Measurements from ENCODE around the gene RNF13.
"Not testable (repeated sequence)": the region's sequence is repeated elsewhere in the genome, so short reads cannot be mapped to it uniquely, and the experiment has no call there.

RNF13 gene

DNA sequence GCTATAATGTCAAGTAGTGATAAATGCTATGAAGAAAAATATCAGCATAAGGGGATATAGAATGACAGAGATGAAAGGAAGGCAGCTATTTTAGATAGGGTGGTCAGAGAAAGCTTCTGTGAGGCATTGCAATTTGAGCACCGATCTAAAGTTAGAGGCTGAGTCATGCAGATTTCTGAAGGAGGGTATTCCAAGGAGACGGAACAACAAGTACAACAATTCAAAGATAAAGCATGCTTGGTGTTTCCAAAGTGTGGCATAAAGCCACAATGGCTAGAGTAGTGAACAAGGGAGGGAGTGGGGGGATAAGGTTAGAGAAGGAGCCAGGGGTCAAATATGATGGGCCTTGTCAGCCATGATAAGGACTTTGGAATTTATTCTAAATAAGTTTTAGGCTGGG is 85.8 kb downstream of the RNF13 start:
- DNase-seq (ENCODE audit: low read depth), result peak; percentile 92

DNA sequence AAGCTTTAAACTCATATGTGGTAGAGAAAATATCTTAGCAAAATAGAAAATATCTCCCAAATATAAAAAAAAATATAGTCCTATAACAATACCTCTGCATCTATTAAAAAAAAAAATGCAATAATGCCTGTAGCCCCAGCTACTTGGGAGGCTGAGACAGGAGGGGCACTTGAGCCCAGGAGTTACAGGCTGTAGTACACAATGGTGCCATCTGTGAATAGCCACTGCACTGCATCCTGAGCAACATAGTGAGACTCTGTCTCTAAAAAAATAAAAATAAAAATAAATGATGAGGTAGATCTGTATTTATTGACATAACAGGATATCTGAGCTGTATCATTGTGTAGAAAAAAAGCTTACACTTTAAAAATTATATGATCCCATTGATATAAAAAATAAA is 87.3 kb downstream of the RNF13 start:
- no peak for DNase-seq (ENCODE audit: low read depth)

DNA sequence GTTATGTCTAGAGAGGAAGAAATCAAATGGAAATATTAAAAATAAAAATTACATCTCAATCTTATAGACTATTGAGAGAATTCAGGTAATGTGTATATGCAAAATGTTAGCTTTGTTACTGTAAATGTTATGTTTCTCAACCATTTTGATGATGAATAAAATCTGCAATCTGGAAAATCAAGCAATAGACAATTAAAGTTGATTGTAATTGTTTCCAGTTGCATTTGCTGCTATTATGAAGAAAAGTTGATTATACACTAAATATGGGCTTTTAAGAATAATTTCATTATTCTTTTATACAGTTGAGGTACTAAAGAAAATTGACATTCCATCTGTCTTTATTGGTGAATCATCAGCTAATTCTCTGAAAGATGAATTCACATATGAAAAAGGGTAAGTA is 88.8 kb downstream of the RNF13 start:
- DNase-seq (ENCODE audit: low read depth), result no peak

DNA sequence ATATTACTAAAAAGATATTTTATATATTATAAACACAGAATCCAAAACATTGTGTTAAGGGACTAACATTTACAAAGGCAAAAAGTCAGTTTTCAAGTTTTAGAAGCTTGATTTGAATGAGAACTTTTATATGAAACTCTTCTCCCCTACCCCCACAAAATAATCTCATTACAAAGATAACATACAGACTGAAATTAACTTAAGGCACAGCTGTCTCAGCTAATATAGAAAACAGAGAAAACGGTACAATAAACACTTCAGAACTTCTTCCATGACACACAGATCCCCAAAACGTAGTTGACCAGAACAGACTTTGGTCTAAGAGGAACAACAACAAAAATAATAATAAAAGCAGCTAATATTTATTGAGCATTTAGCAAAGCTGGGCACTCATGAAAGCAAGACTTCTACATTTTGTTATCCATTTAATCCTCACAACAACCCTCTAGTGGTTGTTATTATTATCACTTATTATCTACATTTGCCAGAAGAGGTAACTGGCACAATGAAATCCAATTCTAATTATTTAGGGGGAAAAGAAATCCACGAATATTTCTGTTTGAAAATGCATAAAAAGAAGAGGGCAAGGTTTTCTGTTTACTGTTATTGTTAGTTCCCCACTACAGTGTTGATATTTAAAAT is 89.6 kb downstream of the RNF13 start:
- DNase-seq (ENCODE audit: low read depth), result peak; percentile 4

DNA sequence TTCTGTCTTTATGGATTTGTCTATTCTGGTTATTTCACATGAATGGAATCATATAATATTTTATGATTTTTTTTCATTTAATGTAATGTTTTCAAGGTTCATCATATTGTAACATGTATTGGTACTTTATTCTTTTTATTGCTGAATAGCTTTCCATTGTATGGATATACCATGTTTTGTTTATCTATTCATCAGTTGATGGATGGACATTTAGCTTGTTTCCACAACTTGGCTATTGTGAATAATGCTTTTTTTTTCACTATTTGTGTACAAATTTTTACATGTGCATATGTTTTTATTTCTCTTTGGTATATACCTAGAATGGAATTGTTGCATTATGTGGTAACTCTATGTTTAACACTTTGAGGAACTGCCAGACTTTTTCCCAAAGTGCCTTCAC is 93.0 kb downstream of the RNF13 start:
- DNase-seq (ENCODE audit: low read depth), result no peak

DNA sequence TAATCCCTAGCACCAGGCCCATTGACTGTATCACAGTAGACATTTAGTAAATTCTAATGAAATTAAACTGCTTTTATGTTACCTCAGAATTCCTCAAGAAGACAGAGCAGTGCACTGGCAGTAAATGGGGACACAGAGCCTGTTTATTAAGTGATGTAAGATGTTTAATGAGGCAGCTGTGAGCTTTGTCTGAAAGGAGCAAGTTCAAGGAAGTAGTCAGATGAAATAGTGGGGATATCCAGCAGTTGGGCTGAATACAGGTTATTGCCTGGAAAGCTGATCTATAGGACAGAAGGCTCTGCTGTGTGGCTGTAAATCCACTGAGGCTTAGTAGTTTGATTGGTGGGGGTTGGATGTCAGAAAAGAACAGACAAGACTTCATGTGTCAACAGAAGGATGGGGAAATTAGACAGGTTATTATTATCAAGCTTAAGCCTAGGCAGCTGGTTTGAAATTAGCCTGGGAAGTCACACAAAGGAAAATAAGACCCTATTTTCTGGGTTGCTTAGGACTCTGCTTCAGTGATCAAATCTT is 95.5 kb downstream of the RNF13 start:
- DNase-seq (ENCODE audit: low read depth), result no peak

DNA sequence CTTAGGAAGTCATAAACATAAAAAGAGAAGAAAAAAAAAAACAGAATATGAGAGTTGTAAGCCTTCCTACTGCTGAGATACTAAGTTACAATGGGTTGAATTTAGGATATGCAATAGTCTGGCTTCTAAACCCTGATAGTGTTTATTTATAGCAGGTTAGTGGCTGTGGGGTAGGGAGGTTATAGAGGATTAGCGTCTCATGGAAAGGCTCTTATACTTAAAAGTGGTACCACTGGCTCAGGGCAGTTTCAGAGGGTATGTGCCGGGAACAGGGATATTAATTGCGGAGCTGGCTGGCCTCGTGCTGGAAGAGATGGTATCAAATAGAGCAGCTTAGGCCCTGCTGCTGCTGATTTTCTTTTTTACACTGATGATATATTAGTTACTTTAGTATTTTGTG is 96.9 kb downstream of the RNF13 start:
- no peak for DNase-seq (ENCODE audit: low read depth)

DNA sequence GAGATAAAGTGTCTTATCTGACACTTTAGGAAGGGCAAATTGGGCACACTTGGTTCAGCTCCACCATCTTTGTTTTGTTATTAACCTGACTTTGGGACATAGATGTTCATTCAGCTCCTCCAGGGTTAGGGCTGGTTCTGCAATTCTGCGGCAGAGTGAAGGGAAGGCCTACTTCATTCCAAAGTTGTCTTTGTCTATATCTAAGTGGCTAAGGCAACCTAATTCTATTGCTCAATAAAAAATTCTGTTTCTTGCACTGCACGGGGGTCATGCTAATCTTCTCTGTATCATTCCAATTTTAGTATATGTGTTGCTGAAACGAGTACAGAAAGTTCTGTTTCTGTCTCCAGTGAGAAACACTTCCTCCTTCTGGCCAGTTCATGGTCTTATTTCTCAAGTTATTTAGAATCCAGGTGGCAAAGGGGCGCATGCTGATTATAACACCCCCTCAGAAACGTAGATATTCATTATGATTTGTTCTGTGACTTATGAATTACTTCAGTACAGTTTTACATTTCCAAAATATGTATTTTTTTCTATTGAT is 104.2 kb downstream of the RNF13 start:
- no peak for DNase-seq (ENCODE audit: low read depth)

DNA sequence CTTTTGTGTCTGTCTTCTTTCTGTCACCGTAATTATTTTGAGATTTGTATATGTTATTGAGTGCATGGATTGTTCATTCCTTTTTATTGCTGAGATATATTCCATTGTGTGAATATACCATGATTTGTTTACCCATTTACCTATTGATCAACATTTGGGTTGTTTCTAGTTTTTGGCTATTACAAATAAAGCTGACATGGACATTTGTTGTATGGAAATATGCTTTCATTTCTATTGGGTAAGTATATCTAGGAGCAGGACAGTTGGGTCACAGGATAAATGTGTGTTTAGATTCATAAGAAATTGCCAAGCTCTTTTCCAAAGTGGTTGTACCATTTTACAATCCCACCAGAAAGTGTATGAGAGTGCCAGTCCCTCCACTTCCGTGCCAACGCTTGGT is 106.5 kb downstream of the RNF13 start:
- DNase-seq (ENCODE audit: low read depth), result no peak

DNA sequence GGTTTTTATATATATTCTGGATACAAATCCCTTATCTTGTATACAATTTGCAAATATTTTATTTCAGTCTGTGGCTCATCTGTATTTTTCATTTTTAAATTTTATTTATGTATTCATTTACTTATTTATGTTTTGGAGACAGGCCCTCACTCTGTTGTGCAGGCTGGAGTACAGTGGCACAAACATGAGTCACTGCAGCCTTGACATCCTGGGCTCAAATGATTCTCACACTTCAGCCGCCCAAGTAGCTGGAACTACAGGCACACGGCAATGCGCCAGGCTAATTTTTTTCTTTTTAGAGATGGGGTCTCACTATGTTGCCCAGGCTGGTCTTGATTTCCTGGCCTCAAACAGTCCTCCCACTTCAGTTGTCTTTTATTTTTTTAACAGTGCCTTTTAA is 107.1 kb downstream of the RNF13 start:
- DNase-seq (ENCODE audit: low read depth), result no peak

DNA sequence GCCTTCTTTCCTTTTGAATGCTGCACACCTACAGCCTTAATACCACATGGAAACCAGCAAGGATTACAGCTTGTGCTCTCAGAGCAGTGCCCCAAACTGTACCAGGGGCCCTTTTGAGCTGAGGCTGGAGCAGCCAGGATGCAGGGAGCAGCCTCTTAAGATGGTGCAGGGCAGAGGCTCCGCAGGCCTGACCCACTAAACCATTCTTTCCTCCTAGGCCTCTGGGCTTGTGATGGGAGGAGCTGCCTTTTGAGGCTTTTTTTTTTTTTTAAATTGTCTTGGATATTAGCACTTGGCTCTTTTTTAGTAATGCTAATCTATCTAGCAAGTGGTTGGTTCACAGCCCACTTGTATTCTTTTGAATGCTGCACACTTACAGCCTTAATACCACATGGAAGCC is 120.0 kb downstream of the RNF13 start:
- DNase-seq (ENCODE audit: low read depth), result no peak

DNA sequence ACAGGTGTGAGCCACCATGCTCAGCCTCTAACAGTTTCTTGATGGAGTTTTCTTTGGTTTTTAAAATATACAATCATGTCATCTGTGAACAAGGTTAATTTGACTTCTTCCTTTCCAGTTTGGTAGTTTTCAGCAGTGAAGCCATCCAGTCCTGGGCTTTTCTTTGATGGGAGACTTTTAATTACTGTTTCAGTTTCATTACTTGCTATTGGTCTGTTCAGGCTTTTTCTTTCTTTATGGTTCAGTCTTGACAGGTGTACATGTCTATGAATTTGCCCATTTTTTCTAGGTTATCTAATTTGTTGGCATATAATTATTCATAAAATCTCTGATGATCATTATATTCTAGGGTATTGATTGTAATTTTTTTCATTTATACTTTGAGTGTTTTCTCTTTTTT is 120.8 kb downstream of the RNF13 start:
- no peak for DNase-seq (ENCODE audit: low read depth)

DNA sequence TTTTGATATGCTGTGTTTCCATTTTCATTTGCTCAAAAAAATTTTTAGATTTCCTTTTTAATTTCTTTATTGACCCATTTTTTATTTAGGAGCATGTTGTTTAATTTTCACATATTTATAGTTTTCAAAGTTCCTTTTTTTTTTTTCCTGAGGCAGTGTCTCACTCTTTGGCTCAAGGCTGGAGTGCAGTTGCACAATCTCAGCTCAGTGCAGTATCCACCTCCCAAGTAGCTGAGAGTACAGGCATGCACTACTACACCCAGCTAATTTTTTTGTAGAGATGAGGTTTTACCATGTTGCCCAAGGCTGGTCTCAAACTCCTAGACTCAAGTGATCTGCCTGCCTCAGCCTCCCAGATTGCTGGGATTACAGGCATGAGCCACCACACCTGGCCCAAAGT is 121.5 kb downstream of the RNF13 start:
- DNase-seq (ENCODE audit: low read depth), result peak; percentile 83

DNA sequence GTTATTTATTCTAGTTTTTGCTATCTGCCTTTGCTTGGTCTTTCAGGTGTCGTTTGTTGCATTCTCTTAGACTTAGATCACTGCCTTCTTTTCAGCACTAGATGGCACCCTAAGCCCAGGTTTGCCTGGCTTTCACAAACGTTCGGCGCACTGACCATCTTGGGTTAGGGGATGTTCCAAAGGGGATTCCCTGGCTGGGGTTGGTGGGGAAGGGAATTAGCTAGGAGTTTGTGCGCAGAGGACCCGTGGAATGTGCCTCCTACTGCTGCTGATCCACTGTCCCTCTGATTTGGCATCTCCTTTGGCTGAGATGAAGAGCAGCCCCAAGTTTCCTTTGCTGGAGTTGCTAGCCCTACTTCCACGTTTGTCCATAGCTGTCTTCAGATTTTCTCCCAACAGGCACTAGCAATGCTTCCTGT is 123.8 kb downstream of the RNF13 start:
- peak; percentile 53 for DNase-seq (ENCODE audit: low read depth)

DNA sequence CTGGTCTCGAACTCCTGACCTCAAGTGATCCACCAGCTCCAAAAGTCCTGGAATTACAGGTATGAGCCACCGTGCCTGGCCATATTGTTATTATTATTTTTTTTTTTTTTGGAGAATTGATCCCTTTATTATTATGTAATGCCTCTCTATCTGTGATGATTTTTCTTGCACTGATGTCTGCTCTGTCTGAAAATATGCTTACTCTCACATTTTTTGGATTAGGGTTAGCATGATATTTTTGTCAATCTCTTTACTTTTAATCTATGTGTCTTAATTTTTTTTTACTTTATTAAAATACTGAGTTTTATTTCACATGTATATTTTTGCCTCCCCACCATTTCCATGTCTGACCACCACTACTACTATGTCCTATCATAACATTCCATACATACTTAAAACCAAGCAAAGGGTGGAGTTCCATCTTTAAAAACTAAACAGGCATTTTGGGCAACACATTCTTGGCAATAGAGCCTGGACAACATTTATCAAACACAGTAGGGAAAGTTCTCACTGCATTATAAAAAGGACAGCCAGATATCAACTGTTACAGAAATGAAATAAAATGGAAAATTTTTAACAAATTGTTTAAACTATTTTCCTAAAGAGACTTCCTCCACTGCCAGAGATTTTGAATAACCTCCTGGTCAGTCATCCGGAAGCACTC is 125.5 kb downstream of the RNF13 start:
- not testable (repeated sequence) for DNase-seq (ENCODE audit: low read depth)

DNA sequence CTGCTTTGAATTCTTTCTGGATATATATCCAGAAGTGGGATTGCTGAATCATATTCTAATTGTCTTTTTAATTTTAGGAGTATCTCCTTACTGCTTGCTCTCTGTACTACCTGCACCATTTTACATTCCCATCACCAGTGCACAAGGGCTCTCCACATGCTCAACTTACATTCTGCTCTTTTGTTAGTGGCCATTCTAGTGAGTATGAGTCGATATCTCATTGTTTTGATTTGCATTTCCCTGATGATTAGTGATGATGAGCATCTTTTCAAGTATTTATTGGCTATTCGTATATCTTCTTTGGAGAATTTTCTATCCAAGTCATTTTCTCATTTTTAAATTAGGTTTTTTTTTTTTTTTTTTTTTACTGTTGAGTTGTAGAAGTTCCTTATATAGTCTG is 128.2 kb downstream of the RNF13 start:
- DNase-seq (ENCODE audit: low read depth), result no peak

DNA sequence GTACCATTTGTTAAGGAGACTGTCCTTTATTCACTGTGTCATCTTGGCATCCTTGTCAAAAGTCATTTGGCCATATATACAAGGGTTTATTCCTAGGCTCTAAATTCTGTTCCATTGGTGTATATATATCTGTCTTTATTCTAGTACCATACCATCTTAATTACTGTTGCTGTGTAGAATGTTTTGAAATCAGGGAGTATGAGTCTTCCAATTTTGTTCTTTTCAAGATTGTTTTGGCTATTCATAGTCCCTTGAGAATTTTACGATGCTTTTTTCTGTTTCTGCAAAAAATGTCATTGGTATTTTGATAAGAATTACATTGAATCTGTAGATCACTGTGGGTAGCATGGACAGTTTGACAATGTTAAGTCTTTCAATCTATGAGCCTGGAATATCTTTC is 128.9 kb downstream of the RNF13 start:
- DNase-seq (ENCODE audit: low read depth), result no peak

DNA sequence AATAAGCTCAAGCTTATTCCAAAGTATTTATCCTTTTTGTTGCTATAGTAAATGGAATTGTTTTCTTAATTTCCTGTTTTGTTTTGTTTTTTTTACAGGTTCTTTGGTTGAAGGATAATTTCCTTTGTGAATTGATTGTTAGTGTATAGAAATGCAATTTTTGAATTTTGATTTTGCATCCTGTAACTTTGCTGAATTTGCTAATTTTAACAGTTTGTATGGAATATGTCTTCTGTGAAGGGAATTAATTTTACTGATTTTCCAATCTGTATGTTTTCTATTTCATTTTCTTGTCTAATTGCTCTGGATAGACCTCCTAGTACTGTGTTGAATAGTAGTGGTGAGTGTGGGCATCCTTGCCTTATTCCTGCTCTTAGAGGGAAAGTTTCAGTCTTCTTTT is 129.4 kb downstream of the RNF13 start:
- no peak for DNase-seq (ENCODE audit: low read depth)

DNA sequence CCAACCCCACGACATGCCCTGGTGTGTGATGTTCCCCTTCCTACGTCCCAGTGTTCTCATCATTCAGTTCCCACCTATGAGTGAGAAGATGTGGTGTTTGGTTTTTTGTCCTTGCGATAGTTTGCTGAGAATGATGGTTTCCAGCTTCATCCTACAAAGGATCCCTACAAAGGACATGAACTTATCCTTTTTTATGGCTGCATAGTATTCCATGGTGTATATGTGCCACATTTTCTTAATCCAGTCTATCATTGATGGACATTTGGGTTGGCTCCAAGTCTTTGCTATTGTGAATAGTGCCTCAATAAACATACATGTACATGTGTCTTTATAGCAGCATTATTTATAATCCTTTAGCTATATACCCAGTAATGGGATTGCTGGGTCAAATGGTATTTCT is 131.0 kb downstream of the RNF13 start:
- DNase-seq (ENCODE audit: low read depth), result not testable (repeated sequence)

DNA sequence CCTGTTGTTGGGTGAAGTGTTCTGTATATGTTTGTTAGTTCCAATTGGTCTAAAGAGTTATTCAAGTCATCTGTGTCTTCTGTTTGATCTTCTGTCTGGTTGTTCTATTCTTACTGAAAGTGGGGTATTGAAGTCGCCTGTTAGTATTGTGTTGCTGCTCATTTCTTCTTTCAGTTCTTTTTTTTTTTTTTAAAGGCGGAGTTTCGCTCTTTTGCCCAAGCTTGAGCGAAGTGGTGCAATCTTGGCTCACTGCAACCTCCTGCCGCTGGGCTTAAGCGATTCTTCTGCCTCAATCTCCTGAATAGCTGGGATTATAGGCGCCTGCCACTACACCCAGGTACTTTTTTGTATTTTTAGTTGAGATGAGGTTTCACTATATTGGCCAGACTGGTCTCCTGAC is 134.2 kb downstream of the RNF13 start:
- DNase-seq (ENCODE audit: low read depth), result no peak

DNA sequence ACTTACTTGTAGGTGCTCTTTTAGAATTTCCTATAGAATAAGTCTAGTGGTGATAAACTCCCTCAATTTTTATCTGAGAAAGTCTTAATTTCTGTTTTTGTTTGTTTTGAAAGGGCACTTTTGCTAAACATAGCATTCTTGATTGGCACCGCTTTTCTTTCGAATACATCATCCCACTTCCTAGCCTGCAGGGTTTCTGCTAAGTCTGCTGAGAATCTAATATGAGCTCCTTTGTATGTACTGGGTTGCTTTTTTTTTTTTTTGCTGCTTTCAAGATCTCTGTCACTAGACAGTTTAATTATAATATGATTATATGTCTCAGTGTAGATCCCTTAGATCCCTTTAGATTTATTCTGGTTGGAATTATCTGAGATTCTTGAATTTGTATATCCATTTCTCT is 136.2 kb downstream of the RNF13 start:
- no peak for DNase-seq (ENCODE audit: low read depth)

DNA sequence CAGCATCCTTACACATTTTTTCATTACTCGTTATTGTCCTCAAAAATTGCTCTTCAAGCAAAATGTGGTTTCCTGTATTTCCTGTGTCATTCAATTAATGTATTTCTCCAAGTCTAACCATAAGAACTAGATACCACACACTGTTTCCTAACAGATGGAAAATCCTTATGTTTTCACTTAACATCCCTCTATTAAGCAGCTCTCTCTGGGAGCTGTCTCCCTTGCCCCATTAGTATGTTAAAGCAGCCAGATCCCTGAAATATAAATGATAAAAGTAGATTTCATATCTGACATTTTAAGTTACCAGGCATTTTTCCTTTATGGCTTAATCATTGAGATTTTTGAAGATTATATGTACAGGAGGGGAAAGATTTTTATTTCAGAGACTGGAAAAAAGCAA is 141.8 kb downstream of the RNF13 start:
- DNase-seq (ENCODE audit: low read depth), result no peak

DNA sequence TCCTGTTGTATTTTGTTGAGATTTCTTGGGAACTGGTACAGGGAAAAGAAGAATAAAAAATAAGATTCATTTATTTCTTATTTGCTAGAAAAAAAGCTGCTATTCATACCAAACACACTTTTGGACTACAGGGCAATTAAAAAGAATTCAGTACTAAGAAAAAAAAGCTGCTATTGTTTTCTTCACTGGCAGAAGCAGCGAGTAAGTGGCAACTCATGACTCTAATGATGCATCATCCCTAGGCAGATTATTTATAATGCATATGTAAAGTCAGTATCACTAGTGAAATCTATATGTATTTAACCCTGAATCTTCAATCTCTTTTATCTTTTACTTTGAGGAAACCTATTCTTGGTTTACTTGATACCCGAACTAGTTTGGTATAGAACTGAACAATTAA is 142.4 kb downstream of the RNF13 start:
- no peak for DNase-seq (ENCODE audit: low read depth)
